HepG2 (cell line): ENCODE results near the gene CTSW. TPM values are rescaled to one million over a fixed set of nuclear protein-coding genes. Genes with fewer than 3 reads are reported as not detected.

ENCODE experiments used
- BRCA1 ChIP-seq: sonication (generic); formaldehyde crosslinking; IDR thresholded peaks from 2 replicates; pipeline ENCODE4 v1.4.0; 2020; ENCODE audit warnings: missing genetic modification reagents
- FIP1L1 ChIP-seq: fragments of 200-400 bp; formaldehyde crosslinking; IDR thresholded peaks from 2 replicates; pipeline ENCODE4 v1.6.1; 2018; ENCODE audit warnings: low read depth, mild to moderate bottlenecking, low read length, moderate library complexity, borderline replicate concordance; ENCODE audit not compliant: insufficient read depth
- HOXA3 ChIP-seq: sonication (generic); formaldehyde crosslinking; IDR thresholded peaks from 2 replicates; pipeline ENCODE4 v1.5.0; 2020; ENCODE audit warnings: missing genetic modification reagents
- KLF16 ChIP-seq, 2 experiments: sonication (generic) in 1 of 2; formaldehyde crosslinking in 1 of 2; IDR thresholded peaks; 2 replicates each; pipeline versions ENCODE4 v1.6.1 to v1.8.0; 2016 to 2023; ENCODE audit warnings: missing genetic modification reagents in 2 of 2, missing compliant biosample characterization in 1 of 2
- MIXL1 ChIP-seq: IDR thresholded peaks from 2 replicates; pipeline ENCODE4 v1.6.1; 2016
- MXI1 ChIP-seq: IDR thresholded peaks from 3 replicates; pipeline ENCODE4 v1.6.1; 2012; ENCODE audit warnings: low read depth, low read length, inconsistent platforms, borderline replicate concordance
- MYC ChIP-seq: sonication (generic); formaldehyde crosslinking; IDR thresholded peaks from 2 replicates; pipeline ENCODE4 v1.9.0; 2021; ENCODE audit warnings: missing genetic modification reagents, borderline replicate concordance
- NFKB2 ChIP-seq: sonication (generic); formaldehyde crosslinking; IDR thresholded peaks from 2 replicates; pipeline ENCODE4 v1.4.0; 2020; ENCODE audit warnings: missing genetic modification reagents, borderline replicate concordance
- RAD21 ChIP-seq: fragments of 450-650 bp; formaldehyde crosslinking; IDR thresholded peaks from 2 replicates; pipeline ENCODE4 v1.5.0; 2020; ENCODE audit warnings: mild to moderate bottlenecking
- SP5 ChIP-seq: IDR thresholded peaks from 2 replicates; pipeline ENCODE4 v1.6.1; 2016; ENCODE audit warnings: low read depth, borderline replicate concordance
- TGIF2 ChIP-seq: IDR thresholded peaks from 2 replicates; pipeline ENCODE4 v1.6.1; 2016; ENCODE audit warnings: control low read depth, missing compliant biosample characterization
- ZFX ChIP-seq: sonication (generic); formaldehyde crosslinking; IDR thresholded peaks from 2 replicates; pipeline ENCODE4 v1.4.0; 2020; ENCODE audit warnings: mild to moderate bottlenecking, low read depth, missing genetic modification reagents, moderate library complexity
- ZNF205 ChIP-seq: IDR thresholded peaks from 2 replicates; pipeline ENCODE4 v1.6.1; 2018; ENCODE audit warnings: missing biosample characterization, missing genetic modification reagents
- ZNF670 ChIP-seq: sonication (generic); formaldehyde crosslinking; IDR thresholded peaks from 2 replicates; pipeline ENCODE4 v1.8.0; 2022; ENCODE audit warnings: mild to moderate bottlenecking, missing genetic modification reagents, borderline replicate concordance
- ZNF839 ChIP-seq: sonication (generic); formaldehyde crosslinking; IDR thresholded peaks from 2 replicates; pipeline ENCODE4 v1.4.0; 2020; ENCODE audit warnings: missing genetic modification reagents, mild to moderate bottlenecking, borderline replicate concordance
- polyA plus RNA-seq, 8 experiments: library from polyadenylated mRNA; depleted of rRNA in 3 of 8; stranded (reverse) in 7 of 8; unstranded in 1 of 8; fragments of >200 nt; fragmentation: Illumina TruSeq in 4 of 8; extraction: Trizol in 4 of 8; gene quantifications; 2 replicates each; pipeline versions ENCODE4 v1.2.1 to v1.2.3, GENCODE V29; 2011 to 2016; ENCODE audit warnings: low read depth in 4 of 8, missing spikeins in 1 of 8, mixed read lengths in 1 of 8; ENCODE audit not compliant: insufficient read depth in 1 of 8
- total RNA-seq, 5 experiments: library from RNA; depleted of rRNA; stranded (reverse); fragments of >200 nt; fragmentation: Illumina TruSeq; extraction: Trizol; gene quantifications; 2 replicates each; pipeline ENCODE4 v1.2.3, GENCODE V29; 2016; ENCODE audit warnings: low read depth in 1 of 5
- TF ChIP-seq, protein P1 (sequence below): IDR thresholded peaks from 2 replicates; pipeline ENCODE4 v1.6.1; 2016; ENCODE audit warnings: low read depth, missing genetic modification reagents, missing compliant biosample characterization
- TF ChIP-seq, protein P2 (sequence below): sonication (generic); formaldehyde crosslinking; IDR thresholded peaks from 2 replicates; pipeline ENCODE4 v1.8.0; 2022; ENCODE audit warnings: missing genetic modification reagents, low read depth, mild to moderate bottlenecking, borderline replicate concordance
- TF ChIP-seq, protein P3 (sequence below): sonication (generic); formaldehyde crosslinking; conservative IDR thresholded peaks from 2 replicates; pipeline ENCODE4 v1.8.0; 2022; ENCODE audit warnings: mild to moderate bottlenecking, moderate library complexity, missing genetic modification reagents
- TF ChIP-seq, protein P4 (sequence below): sonication (generic); formaldehyde crosslinking; conservative IDR thresholded peaks from 2 replicates; pipeline ENCODE4 v1.4.0; 2020; ENCODE audit warnings: missing genetic modification reagents

Gene CTSW
- total and polyA plus RNA-seq, 2 of the 13 experiments (the other 11 are each of a cell fraction or from before 2014, with no cell fraction given), result 0.09 TPM; not detected in 1

DNA sequence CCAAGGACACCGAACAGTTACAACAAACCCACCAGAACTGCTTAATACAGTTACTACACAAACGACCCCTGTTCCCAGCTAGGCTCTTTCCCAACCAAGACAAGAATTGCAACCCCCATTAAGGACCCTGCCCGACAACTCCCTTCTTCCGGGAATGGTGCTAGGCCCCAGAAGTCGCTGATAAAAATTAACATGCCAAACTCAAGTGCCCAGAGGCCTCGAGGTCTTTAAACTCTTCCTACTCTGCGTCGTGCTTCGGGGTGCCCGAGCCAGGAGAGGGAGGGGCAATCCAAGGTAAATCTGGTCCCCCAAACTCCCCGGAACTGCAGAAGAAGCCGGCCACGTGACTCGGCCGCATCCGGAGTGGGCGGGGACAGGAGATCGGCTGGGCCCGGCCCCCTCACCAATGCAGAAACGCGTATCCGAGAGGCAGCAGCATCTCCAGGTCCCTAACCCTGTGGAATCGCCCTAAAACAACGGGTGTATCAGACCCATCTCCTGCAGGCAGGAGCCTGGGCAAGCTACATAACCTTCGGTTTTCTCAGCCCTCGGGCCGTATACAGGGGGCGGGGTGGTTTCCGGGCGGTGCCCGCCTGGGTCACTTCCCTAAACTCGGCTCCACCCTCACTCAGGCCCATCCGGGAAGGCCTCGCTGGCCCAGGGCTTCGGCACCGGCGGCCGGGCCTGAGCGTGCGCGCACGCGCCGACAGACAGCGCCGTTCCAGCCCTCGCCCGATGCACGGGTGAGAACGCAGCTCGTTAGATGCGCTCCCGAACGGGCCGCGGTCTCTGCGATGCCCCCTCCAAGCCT, 22.7 kb upstream of the CTSW start (continued):
- TF ChIP-seq, protein P1, sequence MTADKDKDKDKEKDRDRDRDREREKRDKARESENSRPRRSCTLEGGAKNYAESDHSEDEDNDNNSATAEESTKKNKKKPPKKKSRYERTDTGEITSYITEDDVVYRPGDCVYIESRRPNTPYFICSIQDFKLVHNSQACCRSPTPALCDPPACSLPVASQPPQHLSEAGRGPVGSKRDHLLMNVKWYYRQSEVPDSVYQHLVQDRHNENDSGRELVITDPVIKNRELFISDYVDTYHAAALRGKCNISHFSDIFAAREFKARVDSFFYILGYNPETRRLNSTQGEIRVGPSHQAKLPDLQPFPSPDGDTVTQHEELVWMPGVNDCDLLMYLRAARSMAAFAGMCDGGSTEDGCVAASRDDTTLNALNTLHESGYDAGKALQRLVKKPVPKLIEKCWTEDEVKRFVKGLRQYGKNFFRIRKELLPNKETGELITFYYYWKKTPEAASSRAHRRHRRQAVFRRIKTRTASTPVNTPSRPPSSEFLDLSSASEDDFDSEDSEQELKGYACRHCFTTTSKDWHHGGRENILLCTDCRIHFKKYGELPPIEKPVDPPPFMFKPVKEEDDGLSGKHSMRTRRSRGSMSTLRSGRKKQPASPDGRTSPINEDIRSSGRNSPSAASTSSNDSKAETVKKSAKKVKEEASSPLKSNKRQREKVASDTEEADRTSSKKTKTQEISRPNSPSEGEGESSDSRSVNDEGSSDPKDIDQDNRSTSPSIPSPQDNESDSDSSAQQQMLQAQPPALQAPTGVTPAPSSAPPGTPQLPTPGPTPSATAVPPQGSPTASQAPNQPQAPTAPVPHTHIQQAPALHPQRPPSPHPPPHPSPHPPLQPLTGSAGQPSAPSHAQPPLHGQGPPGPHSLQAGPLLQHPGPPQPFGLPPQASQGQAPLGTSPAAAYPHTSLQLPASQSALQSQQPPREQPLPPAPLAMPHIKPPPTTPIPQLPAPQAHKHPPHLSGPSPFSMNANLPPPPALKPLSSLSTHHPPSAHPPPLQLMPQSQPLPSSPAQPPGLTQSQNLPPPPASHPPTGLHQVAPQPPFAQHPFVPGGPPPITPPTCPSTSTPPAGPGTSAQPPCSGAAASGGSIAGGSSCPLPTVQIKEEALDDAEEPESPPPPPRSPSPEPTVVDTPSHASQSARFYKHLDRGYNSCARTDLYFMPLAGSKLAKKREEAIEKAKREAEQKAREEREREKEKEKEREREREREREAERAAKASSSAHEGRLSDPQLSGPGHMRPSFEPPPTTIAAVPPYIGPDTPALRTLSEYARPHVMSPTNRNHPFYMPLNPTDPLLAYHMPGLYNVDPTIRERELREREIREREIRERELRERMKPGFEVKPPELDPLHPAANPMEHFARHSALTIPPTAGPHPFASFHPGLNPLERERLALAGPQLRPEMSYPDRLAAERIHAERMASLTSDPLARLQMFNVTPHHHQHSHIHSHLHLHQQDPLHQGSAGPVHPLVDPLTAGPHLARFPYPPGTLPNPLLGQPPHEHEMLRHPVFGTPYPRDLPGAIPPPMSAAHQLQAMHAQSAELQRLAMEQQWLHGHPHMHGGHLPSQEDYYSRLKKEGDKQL (CRISPR knock-in tag), result no peak
- TF ChIP-seq, protein P2, sequence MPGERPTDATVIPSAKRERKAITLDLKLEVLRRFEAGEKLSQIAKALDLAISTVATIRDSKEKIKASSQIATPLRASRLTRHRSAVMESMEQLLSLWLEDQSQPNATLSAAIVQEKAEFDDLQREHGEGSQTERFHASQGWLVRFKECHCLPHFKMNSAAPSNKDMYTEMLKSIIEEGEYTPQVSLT, result no peak; the same call in 1 of the 2 replicates
- TF ChIP-seq RAD21 (CRISPR knock-in tag) (no peak), KLF16 (CRISPR knock-in tag; IDR thresholded peaks at IDR 0.05) (peak in 1 of 2 experiments; percentile 62; a peak in 2 of 4 replicates), MYC (CRISPR knock-in tag) (peak; percentile 59; the same call in 1 of the 2 replicates), ZNF205 (CRISPR knock-in tag) (no peak), ZNF839 (no peak), NFKB2 (peak; percentile 44; the same call in 1 of the 2 replicates), TGIF2 (CRISPR knock-in tag) (peak; percentile 25; the same call in 1 of the 2 replicates), FIP1L1 (no peak), MIXL1 (CRISPR knock-in tag) (no peak), MXI1 (peak; percentile 21; the same call in 1 of the 3 replicates), HOXA3 (CRISPR knock-in tag) (no peak), ZNF670 (no peak), ZFX (CRISPR knock-in tag) (peak; percentile 67), SP5 (peak; percentile 37; the same call in 1 of the 2 replicates), BRCA1 (CRISPR knock-in tag) (peak; percentile 25; the same call in 1 of the 2 replicates)
- TF ChIP-seq, protein P3, sequence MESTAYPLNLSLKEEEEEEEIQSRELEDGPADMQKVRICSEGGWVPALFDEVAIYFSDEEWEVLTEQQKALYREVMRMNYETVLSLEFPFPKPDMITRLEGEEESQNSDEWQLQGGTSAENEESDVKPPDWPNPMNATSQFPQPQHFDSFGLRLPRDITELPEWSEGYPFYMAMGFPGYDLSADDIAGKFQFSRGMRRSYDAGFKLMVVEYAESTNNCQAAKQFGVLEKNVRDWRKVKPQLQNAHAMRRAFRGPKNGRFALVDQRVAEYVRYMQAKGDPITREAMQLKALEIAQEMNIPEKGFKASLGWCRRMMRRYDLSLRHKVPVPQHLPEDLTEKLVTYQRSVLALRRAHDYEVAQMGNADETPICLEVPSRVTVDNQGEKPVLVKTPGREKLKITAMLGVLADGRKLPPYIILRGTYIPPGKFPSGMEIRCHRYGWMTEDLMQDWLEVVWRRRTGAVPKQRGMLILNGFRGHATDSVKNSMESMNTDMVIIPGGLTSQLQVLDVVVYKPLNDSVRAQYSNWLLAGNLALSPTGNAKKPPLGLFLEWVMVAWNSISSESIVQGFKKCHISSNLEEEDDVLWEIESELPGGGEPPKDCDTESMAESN (CRISPR knock-in tag), result no peak
- TF ChIP-seq, protein P4, sequence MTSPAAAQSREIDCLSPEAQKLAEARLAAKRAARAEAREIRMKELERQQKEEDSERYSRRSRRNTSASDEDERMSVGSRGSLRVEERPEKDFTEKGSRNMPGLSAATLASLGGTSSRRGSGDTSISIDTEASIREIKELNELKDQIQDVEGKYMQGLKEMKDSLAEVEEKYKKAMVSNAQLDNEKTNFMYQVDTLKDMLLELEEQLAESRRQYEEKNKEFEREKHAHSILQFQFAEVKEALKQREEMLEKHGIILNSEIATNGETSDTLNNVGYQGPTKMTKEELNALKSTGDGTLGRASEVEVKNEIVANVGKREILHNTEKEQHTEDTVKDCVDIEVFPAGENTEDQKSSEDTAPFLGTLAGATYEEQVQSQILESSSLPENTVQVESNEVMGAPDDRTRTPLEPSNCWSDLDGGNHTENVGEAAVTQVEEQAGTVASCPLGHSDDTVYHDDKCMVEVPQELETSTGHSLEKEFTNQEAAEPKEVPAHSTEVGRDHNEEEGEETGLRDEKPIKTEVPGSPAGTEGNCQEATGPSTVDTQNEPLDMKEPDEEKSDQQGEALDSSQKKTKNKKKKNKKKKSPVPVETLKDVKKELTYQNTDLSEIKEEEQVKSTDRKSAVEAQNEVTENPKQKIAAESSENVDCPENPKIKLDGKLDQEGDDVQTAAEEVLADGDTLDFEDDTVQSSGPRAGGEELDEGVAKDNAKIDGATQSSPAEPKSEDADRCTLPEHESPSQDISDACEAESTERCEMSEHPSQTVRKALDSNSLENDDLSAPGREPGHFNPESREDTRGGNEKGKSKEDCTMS, result no peak
